NCI-H128 (cell line): ENCODE data around the gene USP40.

Source experiments
- DNase-seq: peaks from one replicate; lab custom pipeline; 2025; ENCODE audit not compliant: unreplicated experiment; lab: John Stamatoyannopoulos, UW

Gene USP40

GRCh38 chr2:233462826-233463470, 103.6 kb downstream of the USP40 start:
- no peak for DNase-seq

- no peak for DNase-seq
Measured at GRCh38 chr2:233462202-233462785, 104.3 kb downstream of the USP40 start.

GRCh38 chr2:233461481-233461891, 105.1 kb downstream of the USP40 start:
- DNase-seq: no peak

- no peak for DNase-seq
Measured at GRCh38 chr2:233460726-233461441, 105.7 kb downstream of the USP40 start.

GRCh38 chr2:233459426-233459825, 107.2 kb downstream of the USP40 start:
- no peak for DNase-seq

- no peak for DNase-seq
Measured at GRCh38 chr2:233458826-233459225, 107.8 kb downstream of the USP40 start.

GRCh38 chr2:233458031-233458610, 108.5 kb downstream of the USP40 start:
- DNase-seq: no peak

- DNase-seq: no peak
Measured at GRCh38 chr2:233457356-233457755, 109.2 kb downstream of the USP40 start.

GRCh38 chr2:233456934-233457333, 109.6 kb downstream of the USP40 start:
- DNase-seq: no peak

GRCh38 chr2:233456111-233456510, 110.5 kb downstream of the USP40 start:
- no peak for DNase-seq

GRCh38 chr2:233455491-233455890, 111.1 kb downstream of the USP40 start:
- DNase-seq: no peak

GRCh38 chr2:233455006-233455405, 111.6 kb downstream of the USP40 start:
- DNase-seq: no peak

GRCh38 chr2:233453916-233454315, 112.7 kb downstream of the USP40 start:
- DNase-seq: no peak

GRCh38 chr2:233453111-233453915, 113.3 kb downstream of the USP40 start:
- DNase-seq: no peak

- no peak for DNase-seq
Measured at GRCh38 chr2:233451950-233452349, 114.6 kb downstream of the USP40 start.

- no peak for DNase-seq
Measured at GRCh38 chr2:233450864-233451575, 115.6 kb downstream of the USP40 start.

- DNase-seq: no peak
Measured at GRCh38 chr2:233449921-233450863, 116.4 kb downstream of the USP40 start.

GRCh38 chr2:233449081-233449901, 117.3 kb downstream of the USP40 start:
- no peak for DNase-seq

- DNase-seq: no peak
Measured at GRCh38 chr2:233448575-233448974, 118.0 kb downstream of the USP40 start.
